CD14-positive monocyte (primary cell): ENCODE results near the gene UBN2. TPM values are rescaled to one million over a fixed set of nuclear protein-coding genes. Genes with fewer than 3 reads are reported as not detected.

Source experiments
- DNase-seq, 3 donors: peaks; one replicate each; pipeline ENCODE4 v3.0.0-alpha.2; 2011 to 2022
- H2AFZ ChIP-seq: 2 replicates; pipeline ENCODE4 v1.6.0; 2012; ENCODE audit warnings: mild to moderate bottlenecking, low read depth, low read length, inconsistent platforms; ENCODE audit not compliant: insufficient read depth, poor library complexity, severe bottlenecking
- H3K27ac ChIP-seq, 2 donors: 1 replicate in 1 of 2; 2 replicates in 1 of 2; pipeline ENCODE4 v1.5.1; 2012 to 2013; ENCODE audit warnings: low read length in 2 of 2, control low read depth in 1 of 2, inconsistent platforms in 1 of 2, low read depth in 1 of 2, mild to moderate bottlenecking in 1 of 2
- H3K27me3 ChIP-seq, 2 donors: one replicate each; pipeline versions ENCODE4 v1.6.0 to v1.6.1; 2011 to 2013; ENCODE audit warnings: low read length in 2 of 2; ENCODE audit not compliant: control insufficient read depth in 2 of 2, insufficient read depth in 2 of 2
- H3K36me3 ChIP-seq, 2 donors: replicated peaks in 1 of 2; 1 replicate in 1 of 2; 2 replicates in 1 of 2; pipeline versions ENCODE4 v1.5.1 to v1.6.1; 2012 to 2013; ENCODE audit warnings: low read length in 2 of 2, control low read depth in 1 of 2, inconsistent platforms in 1 of 2, mild to moderate bottlenecking in 1 of 2; ENCODE audit not compliant: insufficient read depth in 2 of 2, control insufficient read depth in 1 of 2
- H3K4me1 ChIP-seq, 2 donors: 1 replicate in 1 of 2; 2 replicates in 1 of 2; pipeline versions ENCODE4 v1.5.1 to v1.6.1; 2012 to 2013; ENCODE audit warnings: low read length in 2 of 2, control low read depth in 1 of 2, inconsistent platforms in 1 of 2, mild to moderate bottlenecking in 1 of 2, moderate library complexity in 1 of 2; ENCODE audit not compliant: insufficient read depth in 2 of 2, control insufficient read depth in 1 of 2
- H3K4me2 ChIP-seq: replicated peaks from 2 replicates; pipeline ENCODE3; 2012; ENCODE audit warnings: low read length, moderate library complexity, mild to moderate bottlenecking; ENCODE audit not compliant: poor library complexity, severe bottlenecking; ENCODE audit errors: extremely low read depth
- H3K4me3 ChIP-seq, 3 experiments: fragments of 200-600 bp in 1 of 3; sonication (generic) in 1 of 3; replicated peaks in 1 of 3; 1 replicate in 2 of 3; 2 replicates in 1 of 3; pipeline ENCODE4 v1.5.1; 2011 to 2013; ENCODE audit warnings: low read length in 3 of 3, mild to moderate bottlenecking in 3 of 3, control low read depth in 2 of 3, low read depth in 2 of 3, inconsistent platforms in 1 of 3, moderate library complexity in 1 of 3
- H3K79me2 ChIP-seq: 2 replicates; pipeline ENCODE4 v1.6.0; 2012; ENCODE audit warnings: mild to moderate bottlenecking, control low read depth, inconsistent platforms, low read length, moderate library complexity; ENCODE audit not compliant: insufficient read depth
- H3K9ac ChIP-seq: 2 replicates; pipeline ENCODE4 v1.6.0; 2017; ENCODE audit warnings: low read length, mild to moderate bottlenecking; ENCODE audit not compliant: insufficient read depth, poor library complexity, severe bottlenecking
- H3K9me3 ChIP-seq, 2 donors: replicated peaks in 1 of 2; 1 replicate in 1 of 2; 2 replicates in 1 of 2; pipeline versions ENCODE4 v1.5.1 to v1.6.1; 2012 to 2013; ENCODE audit warnings: low read length in 2 of 2, control low read depth in 1 of 2; ENCODE audit not compliant: control insufficient read depth in 1 of 2, insufficient read depth in 1 of 2
- H4K20me1 ChIP-seq: 2 replicates; pipeline ENCODE4 v1.6.0; 2012; ENCODE audit warnings: mild to moderate bottlenecking, low read length, control low read depth, moderate library complexity; ENCODE audit not compliant: insufficient read depth
- H3K27ac Mint-ChIP-seq, 7 donors: one replicate each; pipeline ENCODE4 v1.8.0; 2020; ENCODE audit warnings: mild to moderate bottlenecking in 7 of 7, mixed read lengths in 7 of 7, moderate library complexity in 6 of 7, inconsistent platforms in 2 of 7
- H3K27me3 Mint-ChIP-seq, 3 donors: one replicate each; pipeline ENCODE4 v1.8.0; 2021 to 2022; ENCODE audit warnings: low read depth in 3 of 3, mild to moderate bottlenecking in 3 of 3, mixed read lengths in 3 of 3, moderate library complexity in 3 of 3, inconsistent platforms in 1 of 3
- H3K36me3 Mint-ChIP-seq, 2 donors: one replicate each; pipeline ENCODE4 v1.8.0; 2020; ENCODE audit warnings: mixed read lengths in 2 of 2, inconsistent platforms in 1 of 2, mild to moderate bottlenecking in 1 of 2
- H3K4me1 Mint-ChIP-seq: one replicate; pipeline ENCODE4 v1.8.0; 2020; ENCODE audit warnings: mild to moderate bottlenecking, mixed read lengths
- H3K4me3 Mint-ChIP-seq, 2 donors: one replicate each; pipeline ENCODE4 v1.8.0; 2020; ENCODE audit warnings: mild to moderate bottlenecking in 2 of 2, mixed read lengths in 2 of 2, moderate library complexity in 1 of 2
- H3K9me3 Mint-ChIP-seq, 7 donors: one replicate each; pipeline ENCODE4 v1.8.0; 2020 to 2022; ENCODE audit warnings: mixed read lengths in 7 of 7, mild to moderate bottlenecking in 6 of 7, moderate library complexity in 6 of 7, inconsistent platforms in 2 of 7
- CTCF ChIP-seq: fragments of 200-600 bp; IDR thresholded peaks from one replicate; pipeline ENCODE4 v1.8.0; 2022; ENCODE audit warnings: antibody characterized with exemption, mild to moderate bottlenecking
- WGBS: methylation state at CpG from one replicate; pipeline ENCODE4 v1.1.5; 2013; ENCODE audit warnings: missing lambda C conversion rate; ENCODE audit not compliant: insufficient coverage; 5-methylcytosine and 5-hydroxymethylcytosine counted together
- intact Hi-C, 2 donors: fragments of 100-400 bp; cut with micrococcal nuclease; formaldehyde crosslinking; loops; one replicate each; pipeline versions ENCODE4 v1.15.0 to v1.15.1; 2023
- polyA plus RNA-seq, 3 donors: library from polyadenylated mRNA; depleted of rRNA in 1 of 3; unstranded in 2 of 3; stranded (reverse) in 1 of 3; fragments of 300-500 nt in 2 of 3; fragments of >200 nt in 1 of 3; fragmentation: Illumina TruSeq in 2 of 3; gene quantifications; 1 replicate in 2 of 3; 2 replicates in 1 of 3; pipeline ENCODE4 v1.2.3, GENCODE V29; 2012 to 2021
- small RNA-seq: library from RNA; depleted of rRNA; stranded (forward); fragments of <200 nt; gene quantifications from one replicate; pipeline ENCODE3, GENCODE V24; 2012; ENCODE audit warnings: low read depth; ENCODE audit not compliant: insufficient read length

UBN2 gene
- polyA plus RNA-seq, 3 donors: 0.80 to 4.2 (median 1.6) TPM

- H3K4me1 Mint-ChIP-seq: peaks cover 23% of the 10 kb centered on the region
- DNase-seq: peak; percentile 47 to 71 (median 64)
- Histone ChIP-seq H3K36me3 (peaks cover 0 to 10% of the 10 kb centered on the region in 2 donors), H3K79me2 (peaks cover 42% of the 10 kb centered on the region), H3K27me3 (no peaks in the 10 kb centered on the region), H3K9ac (no peak overlapping the region), H3K27ac (peak overlapping the region in 1 of 2 donors; percentile 37), H3K4me1 (peaks cover 22 to 36% of the 10 kb centered on the region in 2 donors), H2AFZ (no peak overlapping the region), H3K9me3 (no peaks in the 10 kb centered on the region), H3K4me2 (no peak overlapping the region), H4K20me1 (peaks cover under 1% of the 10 kb centered on the region), H3K4me3 (no peak overlapping the region)
- H3K9me3 Mint-ChIP-seq: no peaks in the 10 kb centered on the region
- TF ChIP-seq CTCF: no peak
- H3K27ac Mint-ChIP-seq: peak overlapping the region in 6 of 7 donors; percentile 13 to 92 (median 72)
- no CpG with 5 or more reads among the region's 1 CpG for WGBS
- no peak overlapping the region for H3K4me3 Mint-ChIP-seq
- intact Hi-C loops: no loop called here
- H3K36me3 Mint-ChIP-seq: peaks cover 13 to 14% of the 10 kb centered on the region in 2 donors
- no peaks in the 10 kb centered on the region for H3K27me3 Mint-ChIP-seq
Observed at GRCh38 chr7:139355320-139355719, 124.3 kb downstream of the UBN2 start.

Small RNAs within 50 kb of the gene (small RNA-seq; reads per million reads assigned to genes)
- not detected for gene AC009220.1
- not detected for gene RNU6-206P

Other genes starting within 250 kb of the UBN2 start
- under 1 TPM in 2 of 3 donors, not detected in 1; 0.03 TPM for gene KIAA1549, start 249.8 kb upstream of the UBN2 start, polyA plus RNA-seq
- gene ZC3HAV1L, start 195.2 kb upstream of the UBN2 start, polyA plus RNA-seq: under 1 TPM in 1 of 3 donors, not detected in 2; 0.10 TPM
- 10 to 100 TPM; 20.7 to 30.2 (median 21.2) TPM for gene ZC3HAV1, start 121.5 kb upstream of the UBN2 start, polyA plus RNA-seq
- 10 to 100 TPM; 10.3 to 39.4 (median 39.0) TPM for gene FMC1, start 110.1 kb downstream of the UBN2 start, polyA plus RNA-seq
- gene LUC7L2, start 128.7 kb downstream of the UBN2 start, polyA plus RNA-seq: 10 to 100 TPM; 24.7 to 54.5 (median 26.8) TPM